Neural cell (in vitro differentiated cells): ENCODE results near the gene P2RX4. TPM values are rescaled to one million over a fixed set of nuclear protein-coding genes. Genes with fewer than 3 reads are reported as not detected.

Experiments used
- H2AFZ ChIP-seq: fragments of 200-600, 300-800 bp; sonication (generic), shearing (Covaris generic); 2 replicates; pipeline ENCODE4 v1.6.0; 2014; ENCODE audit warnings: low read depth, mild to moderate bottlenecking, antibody characterized with exemption, low read length, moderate library complexity
- H3F3A ChIP-seq: fragments of 200-600 bp; shearing (Covaris generic); 2 replicates; pipeline ENCODE4 v1.6.1; 2016; ENCODE audit warnings: mild to moderate bottlenecking, moderate library complexity, mixed read lengths, antibody characterized with exemption, low read length; ENCODE audit not compliant: insufficient read depth, poor library complexity, severe bottlenecking
- H3K27ac ChIP-seq: fragments of 200-600, 300-800 bp; sonication (generic), shearing (Covaris generic); 2 replicates; pipeline ENCODE4 v1.5.1; 2014; ENCODE audit warnings: mild to moderate bottlenecking, low read length, moderate library complexity
- H3K27me3 ChIP-seq: fragments of 300-800, 200-600 bp; sonication (generic), shearing (Covaris generic); 2 replicates; pipeline ENCODE4 v1.6.0; 2014; ENCODE audit warnings: mild to moderate bottlenecking, low read depth, low read length, moderate library complexity; ENCODE audit not compliant: insufficient read depth
- H3K36me3 ChIP-seq: fragments of 300-800, 200-600 bp; sonication (generic), shearing (Covaris generic); 2 replicates; pipeline ENCODE4 v1.5.1; 2014; ENCODE audit warnings: mild to moderate bottlenecking, antibody characterized with exemption, low read length, moderate library complexity; ENCODE audit not compliant: insufficient read depth
- H3K4me2 ChIP-seq: fragments of 300-800, 200-600 bp; sonication (generic), shearing (Covaris generic); 2 replicates; pipeline ENCODE4 v1.6.0; 2014; ENCODE audit warnings: mild to moderate bottlenecking, low read length
- H3K4me3 ChIP-seq: fragments of 300-800, 200-600 bp; sonication (generic), shearing (Covaris generic); 2 replicates; pipeline ENCODE4 v1.5.1; 2014; ENCODE audit warnings: mild to moderate bottlenecking, low read length, moderate library complexity
- H3K79me2 ChIP-seq: fragments of 200-600 bp; shearing (Covaris generic); replicated peaks from 2 replicates; pipeline ENCODE4 v1.6.0; 2014; ENCODE audit warnings: mild to moderate bottlenecking, low read length, moderate library complexity; ENCODE audit not compliant: insufficient read depth
- H3K9ac ChIP-seq: fragments of 300-800, 200-600 bp; sonication (generic), shearing (Covaris generic); 2 replicates; pipeline ENCODE4 v1.6.1; 2016; ENCODE audit warnings: mild to moderate bottlenecking, low read length, mixed read lengths
- H3K9me2 ChIP-seq: fragments of 200-600 bp; shearing (Covaris generic); 2 replicates; pipeline ENCODE4 v1.6.1; 2016; ENCODE audit warnings: mild to moderate bottlenecking, low read length, mixed read lengths; ENCODE audit not compliant: insufficient read depth
- H3K9me3 ChIP-seq: fragments of 200-600, 300-800 bp; sonication (generic), shearing (Covaris generic); 2 replicates; pipeline ENCODE4 v1.6.1; 2016; ENCODE audit warnings: mild to moderate bottlenecking, mixed run types, low read length, moderate library complexity, mixed read lengths
- H4K20me1 ChIP-seq: fragments of 200-600 bp; shearing (Covaris generic); 2 replicates; pipeline ENCODE4 v1.6.1; 2016; ENCODE audit warnings: mild to moderate bottlenecking, mixed run types; ENCODE audit not compliant: insufficient read depth
- EZH2 ChIP-seq: fragments of 200-600, 300-800 bp; shearing (Covaris generic), sonication (generic); IDR thresholded peaks from 2 replicates; pipeline ENCODE4 v1.6.1; 2014; ENCODE audit warnings: antibody characterized with exemption, low read length, borderline replicate concordance, mild to moderate bottlenecking; ENCODE audit not compliant: insufficient read depth, poor library complexity, severe bottlenecking
- MXI1 ChIP-seq: fragments of 450-650 bp; conservative IDR thresholded peaks from 2 replicates; pipeline ENCODE4 v1.6.1; 2014; ENCODE audit warnings: antibody characterized with exemption, mild to moderate bottlenecking; ENCODE audit not compliant: poor library complexity, severe bottlenecking
- POLR2AphosphoS5 ChIP-seq: IDR thresholded peaks from 2 replicates; pipeline ENCODE4 v1.6.1; 2012
- RAD21 ChIP-seq: fragments of 450-650 bp; conservative IDR thresholded peaks from 2 replicates; pipeline ENCODE4 v1.6.1; 2014; ENCODE audit warnings: antibody characterized with exemption, mild to moderate bottlenecking, moderate library complexity
- SMC3 ChIP-seq: fragments of 450-650 bp; conservative IDR thresholded peaks from 2 replicates; pipeline ENCODE4 v1.6.1; 2014; ENCODE audit warnings: antibody characterized with exemption, mild to moderate bottlenecking, moderate library complexity; ENCODE audit not compliant: poor library complexity
- TAF1 ChIP-seq: IDR thresholded peaks from 2 replicates; pipeline ENCODE4 v1.6.1; 2012; ENCODE audit warnings: low read depth
- polyA plus RNA-seq: library from polyadenylated mRNA; depleted of rRNA; stranded (reverse); fragments of >200 nt; gene quantifications from 2 replicates; pipeline ENCODE4 v1.2.3, GENCODE V29; 2014
- TF ChIP-seq, protein P1 (sequence below): fragments of 450-650 bp; IDR thresholded peaks from 2 replicates; pipeline ENCODE4 v1.5.1; 2014; ENCODE audit warnings: antibody characterized with exemption, mild to moderate bottlenecking, moderate library complexity; ENCODE audit not compliant: poor library complexity, severe bottlenecking
- TF ChIP-seq, protein P2 (sequence below): IDR thresholded peaks from 2 replicates; pipeline ENCODE4 v1.6.1; 2012; ENCODE audit warnings: borderline replicate concordance

Gene P2RX4
- polyA plus RNA-seq, 1 donor from 2014 or later = 5.8 TPM

DNA sequence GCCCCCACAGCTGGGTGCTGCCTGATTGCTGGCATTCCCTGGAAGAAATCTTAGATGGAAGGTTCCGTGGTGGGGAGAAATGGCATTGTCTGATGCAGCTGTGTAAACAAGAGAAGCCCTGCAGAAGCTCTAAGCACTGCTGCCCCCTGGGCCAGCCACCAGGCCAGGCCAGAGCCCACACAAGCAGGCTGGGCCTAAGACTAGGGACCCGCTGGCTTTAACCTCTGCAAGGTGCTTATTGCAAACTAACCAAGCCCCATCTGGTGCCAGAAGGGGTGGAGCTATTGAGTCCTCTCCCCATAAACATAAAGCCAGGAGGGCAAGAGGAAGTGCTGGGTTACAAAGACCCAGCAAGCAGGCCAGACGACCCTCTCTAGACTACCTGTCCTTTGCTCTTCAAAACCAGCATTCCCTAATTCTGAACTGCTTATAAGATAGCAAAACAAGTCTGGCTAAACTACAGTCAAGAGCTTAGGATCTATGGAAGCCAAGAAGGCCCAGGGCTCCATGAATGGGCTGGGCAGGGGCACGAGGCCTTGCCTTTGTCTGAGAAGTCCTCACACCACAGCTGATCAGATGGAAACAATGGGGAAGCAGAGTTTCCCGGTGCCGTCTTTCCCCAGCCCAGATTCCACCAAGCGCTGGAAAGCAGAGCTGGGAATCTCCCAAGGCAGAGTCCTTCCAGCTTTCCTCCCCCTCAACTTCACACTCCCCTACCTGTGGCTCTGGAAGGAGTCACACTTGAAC lies 28.8 kb downstream of the P2RX4 start:
- TF ChIP-seq, protein P1, sequence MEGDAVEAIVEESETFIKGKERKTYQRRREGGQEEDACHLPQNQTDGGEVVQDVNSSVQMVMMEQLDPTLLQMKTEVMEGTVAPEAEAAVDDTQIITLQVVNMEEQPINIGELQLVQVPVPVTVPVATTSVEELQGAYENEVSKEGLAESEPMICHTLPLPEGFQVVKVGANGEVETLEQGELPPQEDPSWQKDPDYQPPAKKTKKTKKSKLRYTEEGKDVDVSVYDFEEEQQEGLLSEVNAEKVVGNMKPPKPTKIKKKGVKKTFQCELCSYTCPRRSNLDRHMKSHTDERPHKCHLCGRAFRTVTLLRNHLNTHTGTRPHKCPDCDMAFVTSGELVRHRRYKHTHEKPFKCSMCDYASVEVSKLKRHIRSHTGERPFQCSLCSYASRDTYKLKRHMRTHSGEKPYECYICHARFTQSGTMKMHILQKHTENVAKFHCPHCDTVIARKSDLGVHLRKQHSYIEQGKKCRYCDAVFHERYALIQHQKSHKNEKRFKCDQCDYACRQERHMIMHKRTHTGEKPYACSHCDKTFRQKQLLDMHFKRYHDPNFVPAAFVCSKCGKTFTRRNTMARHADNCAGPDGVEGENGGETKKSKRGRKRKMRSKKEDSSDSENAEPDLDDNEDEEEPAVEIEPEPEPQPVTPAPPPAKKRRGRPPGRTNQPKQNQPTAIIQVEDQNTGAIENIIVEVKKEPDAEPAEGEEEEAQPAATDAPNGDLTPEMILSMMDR = no peak
- no peak for TF ChIP-seq SMC3
- no peaks in the 10 kb centered on the region for H3K9me2 ChIP-seq
- H4K20me1 ChIP-seq = no peaks in the 10 kb centered on the region
- H3K79me2 ChIP-seq = no peaks in the 10 kb centered on the region
- H3K4me2 ChIP-seq = no peak overlapping the region
- H3K27me3 ChIP-seq = no peaks in the 10 kb centered on the region
- no peak overlapping the region for H2AFZ ChIP-seq
- no peak overlapping the region for H3K27ac ChIP-seq
- no peak overlapping the region for H3K4me3 ChIP-seq
- H3K9ac ChIP-seq = no peak overlapping the region
- H3K9me3 ChIP-seq = no peaks in the 10 kb centered on the region
- no peaks in the 10 kb centered on the region for H3K36me3 ChIP-seq
- H3F3A ChIP-seq = no peaks in the 10 kb centered on the region

DNA sequence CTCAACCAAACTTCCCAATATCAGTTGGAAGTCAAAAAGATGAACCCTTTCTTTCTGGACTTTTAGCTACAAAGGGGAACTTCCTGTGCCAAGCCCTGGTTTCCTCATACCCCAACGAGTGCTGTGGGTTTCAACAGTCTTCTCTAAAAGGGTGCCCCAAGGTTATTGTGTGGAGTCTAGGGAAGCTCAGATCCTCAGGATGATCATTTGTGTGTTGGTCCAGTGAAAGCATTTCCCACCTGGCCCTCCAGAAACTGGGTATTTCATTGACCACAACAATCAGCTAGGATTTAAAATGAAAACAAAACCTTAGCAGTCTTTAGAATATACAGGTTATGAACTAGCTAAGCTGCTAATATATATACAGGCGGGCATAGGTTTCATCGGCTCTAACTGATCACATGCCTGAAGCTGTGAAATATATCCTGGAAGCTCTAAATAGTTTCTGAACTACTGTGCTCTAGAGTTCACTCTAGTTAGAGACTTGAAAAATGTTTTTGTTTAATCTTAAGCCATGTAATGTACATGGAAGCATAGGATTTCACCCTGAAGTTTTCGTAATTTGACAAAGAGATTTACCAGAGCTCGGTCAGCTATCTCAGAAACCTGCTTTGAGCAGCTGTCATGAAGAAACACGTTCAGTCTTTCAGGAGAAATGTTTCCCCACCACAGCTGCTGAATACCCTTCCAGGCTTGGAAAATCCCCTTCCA lies 29.6 kb downstream of the P2RX4 start:
- no peak for TF ChIP-seq SMC3
- TF ChIP-seq, protein P1 = no peak
- no peak for TF ChIP-seq MXI1
- TF ChIP-seq RAD21 = no peak
- TF ChIP-seq TAF1 = no peak
- no peak for TF ChIP-seq EZH2
- TF ChIP-seq, protein P2, sequence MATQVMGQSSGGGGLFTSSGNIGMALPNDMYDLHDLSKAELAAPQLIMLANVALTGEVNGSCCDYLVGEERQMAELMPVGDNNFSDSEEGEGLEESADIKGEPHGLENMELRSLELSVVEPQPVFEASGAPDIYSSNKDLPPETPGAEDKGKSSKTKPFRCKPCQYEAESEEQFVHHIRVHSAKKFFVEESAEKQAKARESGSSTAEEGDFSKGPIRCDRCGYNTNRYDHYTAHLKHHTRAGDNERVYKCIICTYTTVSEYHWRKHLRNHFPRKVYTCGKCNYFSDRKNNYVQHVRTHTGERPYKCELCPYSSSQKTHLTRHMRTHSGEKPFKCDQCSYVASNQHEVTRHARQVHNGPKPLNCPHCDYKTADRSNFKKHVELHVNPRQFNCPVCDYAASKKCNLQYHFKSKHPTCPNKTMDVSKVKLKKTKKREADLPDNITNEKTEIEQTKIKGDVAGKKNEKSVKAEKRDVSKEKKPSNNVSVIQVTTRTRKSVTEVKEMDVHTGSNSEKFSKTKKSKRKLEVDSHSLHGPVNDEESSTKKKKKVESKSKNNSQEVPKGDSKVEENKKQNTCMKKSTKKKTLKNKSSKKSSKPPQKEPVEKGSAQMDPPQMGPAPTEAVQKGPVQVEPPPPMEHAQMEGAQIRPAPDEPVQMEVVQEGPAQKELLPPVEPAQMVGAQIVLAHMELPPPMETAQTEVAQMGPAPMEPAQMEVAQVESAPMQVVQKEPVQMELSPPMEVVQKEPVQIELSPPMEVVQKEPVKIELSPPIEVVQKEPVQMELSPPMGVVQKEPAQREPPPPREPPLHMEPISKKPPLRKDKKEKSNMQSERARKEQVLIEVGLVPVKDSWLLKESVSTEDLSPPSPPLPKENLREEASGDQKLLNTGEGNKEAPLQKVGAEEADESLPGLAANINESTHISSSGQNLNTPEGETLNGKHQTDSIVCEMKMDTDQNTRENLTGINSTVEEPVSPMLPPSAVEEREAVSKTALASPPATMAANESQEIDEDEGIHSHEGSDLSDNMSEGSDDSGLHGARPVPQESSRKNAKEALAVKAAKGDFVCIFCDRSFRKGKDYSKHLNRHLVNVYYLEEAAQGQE = no peak
- TF ChIP-seq POLR2AphosphoS5 = no peak
- Histone ChIP-seq H3K79me2 (no peaks in the 10 kb centered on the region), H3K27me3 (no peaks in the 10 kb centered on the region), H4K20me1 (no peaks in the 10 kb centered on the region), H2AFZ (no peak overlapping the region), H3K27ac (no peak overlapping the region), H3K4me2 (no peak overlapping the region), H3F3A (no peaks in the 10 kb centered on the region), H3K36me3 (no peaks in the 10 kb centered on the region), H3K4me3 (no peak overlapping the region), H3K9me2 (no peaks in the 10 kb centered on the region), H3K9ac (no peak overlapping the region), H3K9me3 (no peaks in the 10 kb centered on the region)
